GM20000 (cell line): Measurements from ENCODE around the gene SAA1.

Experiments used
- DNase-seq: peaks from one replicate; pipeline ENCODE4 v3.0.0; 2012; ENCODE audit warnings: low spot score
- CTCF ChIP-seq: IDR thresholded peaks from 2 replicates; pipeline ENCODE4 v1.5.1; 2012; ENCODE audit warnings: mild to moderate bottlenecking, control low read depth; ENCODE audit errors: extremely low read depth, missing control alignments

SAA1 gene

GRCh38 chr11:18313965-18314763 is 48.1 kb downstream of the SAA1 start:
- TF ChIP-seq CTCF = no peak
- DNase-seq = no peak

- DNase-seq = no peak
- no peak for TF ChIP-seq CTCF
Measured at GRCh38 chr11:18314784-18315523, 48.9 kb downstream of the SAA1 start.

- no peak for DNase-seq
- no peak for TF ChIP-seq CTCF
Measured at GRCh38 chr11:18315893-18316292, 49.8 kb downstream of the SAA1 start.

GRCh38 chr11:18317551-18317950 is 51.5 kb downstream of the SAA1 start:
- no peak for DNase-seq
- TF ChIP-seq CTCF = no peak
